HG03439 (cell line): ENCODE measurements around the gene DOCK10.
"Not testable (repeated sequence)": the region's sequence is repeated elsewhere in the genome, so short reads cannot be mapped to it uniquely, and the experiment has no call there.

ENCODE experiments used
- ATAC-seq: cut with Tn5 transposase; IDR thresholded peaks from one replicate; pipeline ENCODE4 v1.9.1; 2021; ENCODE audit warnings: mild to moderate bottlenecking, moderate library complexity; ENCODE audit not compliant: unreplicated experiment

DOCK10 gene

DNA sequence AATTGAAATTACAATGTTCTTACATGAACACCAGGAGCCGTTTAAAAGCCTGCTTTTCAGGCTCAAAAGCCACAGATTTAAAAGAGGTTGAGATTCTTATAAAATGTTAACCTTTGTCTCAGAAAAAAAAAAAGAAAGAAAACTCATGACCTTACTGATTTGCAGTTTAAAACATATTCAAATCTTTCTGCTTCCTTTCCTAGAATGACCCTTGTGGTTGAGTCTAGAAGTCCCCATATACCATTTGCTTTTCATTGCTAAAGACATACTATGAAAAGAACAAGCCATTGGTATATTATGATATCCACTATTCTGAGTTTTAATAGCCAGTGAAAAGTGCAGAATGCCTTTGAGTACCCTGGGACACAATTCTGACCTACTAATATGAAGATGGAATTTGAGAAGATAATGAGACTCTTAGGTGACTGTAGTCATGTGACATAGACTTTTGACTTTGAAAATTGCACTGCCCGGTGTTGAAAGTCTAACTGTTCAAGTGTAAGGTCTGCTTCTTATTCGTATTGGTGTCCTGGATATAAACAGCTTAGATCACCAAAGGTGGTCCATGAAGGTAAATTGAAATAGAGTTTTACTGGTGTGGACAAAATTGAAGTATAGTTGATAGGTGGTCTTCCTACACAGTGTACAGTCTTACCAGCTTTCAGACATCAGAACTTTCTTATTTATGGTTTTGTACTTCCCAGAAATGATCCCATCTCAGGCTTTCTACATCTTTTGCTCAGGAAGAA lies 117.0 kb downstream of the DOCK10 start:
- ATAC-seq: peak; percentile 27

DNA sequence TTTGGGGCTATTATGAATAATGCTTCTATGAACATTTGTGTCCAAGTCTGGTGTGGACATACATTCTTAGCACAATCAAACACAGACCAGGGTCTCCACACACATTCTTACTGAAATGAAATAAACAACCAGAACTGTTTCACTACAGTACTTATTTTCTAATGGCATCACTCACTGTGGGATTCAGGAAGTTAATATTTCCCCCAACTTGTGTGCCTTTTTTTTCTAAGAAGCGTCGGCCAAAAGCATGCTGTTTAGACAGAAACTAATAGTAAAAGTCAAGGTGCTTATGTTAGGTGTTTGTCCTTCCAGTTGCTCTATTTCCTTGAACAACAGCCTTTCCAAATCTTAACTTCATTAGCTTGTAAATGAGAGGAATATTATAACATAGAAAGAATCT lies 117.6 kb downstream of the DOCK10 start:
- ATAC-seq: no peak

DNA sequence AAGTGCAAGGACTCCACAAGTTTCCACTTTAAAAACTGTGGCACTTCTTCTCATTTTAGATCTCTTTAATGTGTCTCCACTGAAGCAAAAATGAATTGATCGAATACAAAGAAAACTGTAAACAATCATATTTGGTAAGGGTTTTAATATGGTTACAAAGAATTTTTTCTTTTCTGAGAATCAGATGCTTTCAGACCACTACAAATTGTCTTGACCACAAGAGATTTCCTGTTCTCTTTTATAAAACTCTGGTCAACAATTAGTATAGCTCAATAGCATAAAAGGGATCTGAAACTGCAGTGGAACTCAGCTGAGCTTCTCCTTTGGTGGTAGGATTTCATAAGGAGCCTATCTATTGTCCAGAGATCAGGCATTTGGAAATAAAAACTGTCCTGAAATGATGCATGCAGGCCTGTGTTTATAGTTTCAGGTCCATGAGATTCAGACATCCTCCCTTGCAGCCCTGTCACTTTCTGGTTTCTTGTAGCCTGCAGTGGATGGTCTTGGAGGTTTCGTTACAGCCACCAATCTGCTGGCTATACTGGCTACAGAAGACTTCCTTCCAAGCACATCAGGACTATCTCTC lies 120.0 kb downstream of the DOCK10 start:
- peak; percentile 47 for ATAC-seq

DNA sequence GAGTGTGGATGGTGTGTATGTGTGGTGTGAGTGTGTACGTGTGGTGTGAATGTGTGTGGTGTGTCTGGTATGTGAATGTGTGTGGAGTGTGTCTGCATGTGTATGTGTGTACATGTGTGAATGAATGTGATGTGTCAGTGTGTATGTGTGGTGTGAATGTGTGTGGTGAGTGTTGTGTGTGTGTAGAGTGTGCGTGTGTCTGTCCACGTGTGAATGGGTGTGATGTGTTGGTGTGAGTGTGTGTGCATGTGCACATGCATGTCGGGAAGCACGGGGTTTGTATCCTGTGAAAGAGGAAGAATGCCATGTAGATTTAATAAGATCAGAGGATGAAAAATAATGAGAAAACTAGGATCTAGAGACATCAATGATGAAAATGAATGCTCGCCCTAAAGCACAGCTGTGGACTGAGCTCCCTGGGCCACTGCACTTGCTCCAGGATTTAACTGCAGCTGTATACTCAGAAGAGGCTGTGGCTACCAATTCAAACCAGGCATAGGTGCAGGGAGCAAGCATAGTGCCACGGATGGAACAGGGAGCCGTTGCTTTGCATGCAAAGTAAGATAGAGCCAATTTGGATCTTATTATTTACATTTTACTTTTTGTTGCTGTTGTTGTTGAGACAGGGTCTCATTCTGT lies 122.7 kb downstream of the DOCK10 start:
- ATAC-seq: no peak

DNA sequence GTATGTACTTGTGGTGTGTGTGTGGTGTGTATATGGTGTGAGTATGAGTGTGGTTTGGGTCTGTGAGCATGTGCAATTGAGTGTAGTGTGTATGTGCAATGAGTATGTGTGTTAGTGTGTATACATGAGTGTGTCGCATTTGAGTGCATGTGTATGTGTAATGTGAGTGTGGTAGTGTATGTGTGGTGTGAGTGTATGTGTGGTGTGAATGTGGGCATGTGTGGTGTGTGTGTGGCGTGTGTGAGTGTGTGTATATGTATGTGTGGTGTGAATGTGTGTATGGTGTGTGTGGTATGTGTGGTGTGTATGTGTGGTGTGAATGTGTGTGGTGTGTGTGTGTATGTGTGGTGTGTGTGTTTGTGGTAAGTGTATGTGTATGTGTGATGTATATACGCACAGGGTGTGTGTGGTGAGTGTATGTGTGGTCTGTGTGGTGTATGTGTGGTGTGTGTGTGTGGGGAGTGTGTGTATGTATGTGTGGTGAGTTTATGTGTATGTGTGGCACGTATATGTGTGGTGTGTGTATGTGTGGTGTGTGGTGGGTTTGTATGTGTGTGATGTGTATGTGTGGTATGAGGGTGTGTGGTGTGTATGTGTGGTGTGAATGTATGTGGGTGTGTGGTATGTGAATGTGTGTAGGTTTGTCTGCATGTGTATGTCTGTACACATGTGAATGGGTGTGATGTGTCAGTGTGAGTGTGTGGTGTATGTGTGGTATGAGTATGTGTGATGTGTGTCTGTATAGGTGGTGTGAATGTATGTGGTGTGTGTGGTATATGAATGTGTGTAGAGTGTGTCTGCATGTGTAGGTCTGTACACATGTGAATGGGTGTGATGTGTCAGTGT lies 123.4 kb downstream of the DOCK10 start:
- ATAC-seq: no peak

DNA sequence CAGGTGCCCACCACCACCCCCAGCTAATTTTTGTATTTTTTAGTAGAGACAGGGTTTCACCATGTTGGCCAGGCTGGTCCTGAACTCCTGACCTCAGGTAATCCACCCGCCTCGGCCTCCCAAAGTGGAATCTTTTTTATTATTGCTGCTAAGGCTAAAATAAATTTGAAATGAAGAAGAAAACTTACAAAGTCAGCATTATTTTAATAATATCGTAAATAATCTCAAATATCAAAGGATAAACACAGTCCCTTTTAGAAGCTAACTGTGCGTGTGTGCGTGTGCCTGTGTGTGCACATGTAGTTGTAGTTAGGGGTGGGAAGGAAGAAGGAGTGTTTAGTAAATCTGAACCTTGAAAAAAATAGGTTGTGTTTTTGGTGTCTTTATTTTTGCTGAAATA lies 125.0 kb downstream of the DOCK10 start:
- ATAC-seq: not testable (repeated sequence)

DNA sequence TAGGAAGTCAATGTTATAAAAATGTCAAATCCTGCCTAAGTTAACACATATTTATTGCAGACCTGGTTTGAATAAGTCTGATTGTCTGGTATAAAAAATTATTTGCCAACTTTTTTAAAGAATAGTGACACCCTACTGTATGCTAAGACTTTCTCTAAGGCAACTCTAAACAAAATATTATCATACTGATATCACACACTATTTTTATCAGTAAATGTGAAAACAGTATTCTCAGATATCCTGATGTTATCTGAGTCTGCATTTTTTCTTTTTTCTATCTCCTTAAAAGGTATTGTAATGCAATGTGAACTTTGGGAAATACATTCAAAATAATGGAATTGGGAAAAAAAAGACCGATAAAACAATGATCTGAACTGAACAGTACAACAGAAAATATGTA lies 127.1 kb downstream of the DOCK10 start:
- ATAC-seq: no peak

DNA sequence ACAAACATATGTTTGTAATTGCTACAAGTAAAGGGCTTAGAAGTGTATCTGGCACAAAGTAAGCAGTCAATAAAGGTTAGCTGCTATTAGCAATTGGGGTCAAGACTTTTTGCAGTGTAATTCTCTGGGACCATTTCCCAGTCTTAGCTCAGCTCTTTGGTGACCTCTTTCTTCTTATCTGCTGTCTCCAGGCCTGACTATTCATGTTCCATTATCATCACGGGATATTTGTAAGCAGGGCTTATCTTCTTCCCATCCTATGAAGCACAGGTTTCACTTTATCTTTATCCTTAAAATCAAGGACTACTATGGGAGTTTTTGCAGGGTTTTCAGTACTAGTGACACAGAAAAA lies 131.7 kb downstream of the DOCK10 start:
- no peak for ATAC-seq

DNA sequence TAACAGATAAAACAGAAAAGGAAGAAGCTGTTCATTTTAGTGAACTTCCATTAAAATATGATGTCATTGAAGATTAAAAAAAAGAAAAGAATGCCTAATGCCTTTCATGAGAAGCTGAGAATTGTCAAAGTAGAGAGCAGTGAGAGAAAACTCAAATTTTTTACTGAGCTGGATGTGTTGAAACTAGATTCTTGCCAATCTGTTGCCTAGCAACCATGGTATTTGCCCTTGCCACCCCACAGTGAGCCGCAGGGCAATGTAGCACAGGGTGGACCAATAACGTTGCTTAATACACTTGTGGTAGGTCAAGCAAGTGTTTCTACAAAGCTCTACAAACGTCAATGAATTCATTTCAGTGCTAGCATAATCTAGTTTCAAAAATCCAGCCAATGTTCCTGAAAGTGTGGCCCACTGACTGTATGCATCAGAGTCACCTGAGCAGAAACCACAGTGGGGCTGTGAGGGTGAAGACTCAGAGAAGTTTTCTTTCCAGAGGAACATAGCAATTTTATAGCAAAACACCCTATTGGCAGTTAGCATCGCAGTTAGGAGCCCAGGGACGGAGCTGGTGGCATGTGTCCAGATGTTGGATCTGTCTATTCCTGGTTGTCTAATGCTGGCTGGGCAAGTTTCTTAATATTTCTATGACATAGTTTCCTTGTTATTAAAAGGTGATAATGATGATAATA lies 132.2 kb downstream of the DOCK10 start:
- ATAC-seq: peak; percentile 56

DNA sequence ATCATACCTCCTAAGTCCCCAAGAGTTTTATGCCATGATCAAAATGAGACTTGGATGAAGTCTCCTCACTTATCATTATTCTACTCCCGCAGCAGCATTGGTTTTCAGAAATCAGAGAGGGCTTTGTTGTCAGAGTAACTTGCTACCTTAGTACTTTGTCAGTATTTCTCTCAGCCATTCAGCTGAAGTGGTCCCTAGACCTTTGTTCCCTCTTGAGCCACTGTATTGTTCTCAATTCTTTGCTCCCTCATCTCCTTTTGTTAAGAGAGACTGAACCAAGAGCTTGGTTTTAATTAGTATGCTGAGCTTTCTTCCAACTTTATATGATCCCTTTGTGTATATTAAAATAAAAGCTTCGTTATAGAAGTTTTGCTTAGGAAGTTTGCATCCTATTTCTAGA lies 133.4 kb downstream of the DOCK10 start:
- no peak for ATAC-seq

DNA sequence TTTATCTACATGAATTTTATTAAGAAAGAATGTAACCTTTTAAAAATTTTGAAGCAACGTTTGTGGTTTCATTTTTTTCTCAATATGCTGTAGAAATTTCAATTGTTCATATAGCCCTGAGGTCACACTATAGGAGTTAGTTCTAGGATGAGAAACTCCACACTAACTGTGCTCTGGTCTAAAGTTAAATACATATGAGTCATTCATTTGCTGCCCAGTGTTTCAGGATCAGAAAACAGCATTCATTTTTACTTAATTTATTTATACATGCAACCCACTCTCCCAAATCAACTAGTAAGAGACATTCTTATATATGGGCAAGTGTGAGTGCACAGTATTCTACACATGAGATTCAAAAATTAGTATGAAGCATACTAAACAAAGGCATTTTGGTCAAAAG lies 137.9 kb downstream of the DOCK10 start:
- peak; percentile 64 for ATAC-seq

DNA sequence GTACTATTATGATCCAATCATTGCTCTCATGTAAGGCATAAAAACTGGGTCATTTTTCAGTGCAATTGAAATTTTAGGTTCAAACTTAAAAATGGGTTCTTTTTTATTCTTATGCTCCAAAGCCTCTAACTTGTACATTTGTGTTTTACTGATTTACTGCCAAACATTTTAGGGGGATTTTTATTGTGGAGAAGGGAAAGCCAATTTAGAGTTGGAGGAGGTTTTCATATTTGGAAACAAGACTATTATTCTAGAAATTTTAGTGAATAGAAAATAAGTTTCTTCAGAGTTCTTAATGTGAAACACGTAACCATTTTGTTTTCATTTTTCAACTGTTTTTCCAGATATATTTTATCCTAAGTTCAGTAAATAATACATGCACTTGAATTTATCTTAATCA lies 138.6 kb downstream of the DOCK10 start:
- no peak for ATAC-seq

DNA sequence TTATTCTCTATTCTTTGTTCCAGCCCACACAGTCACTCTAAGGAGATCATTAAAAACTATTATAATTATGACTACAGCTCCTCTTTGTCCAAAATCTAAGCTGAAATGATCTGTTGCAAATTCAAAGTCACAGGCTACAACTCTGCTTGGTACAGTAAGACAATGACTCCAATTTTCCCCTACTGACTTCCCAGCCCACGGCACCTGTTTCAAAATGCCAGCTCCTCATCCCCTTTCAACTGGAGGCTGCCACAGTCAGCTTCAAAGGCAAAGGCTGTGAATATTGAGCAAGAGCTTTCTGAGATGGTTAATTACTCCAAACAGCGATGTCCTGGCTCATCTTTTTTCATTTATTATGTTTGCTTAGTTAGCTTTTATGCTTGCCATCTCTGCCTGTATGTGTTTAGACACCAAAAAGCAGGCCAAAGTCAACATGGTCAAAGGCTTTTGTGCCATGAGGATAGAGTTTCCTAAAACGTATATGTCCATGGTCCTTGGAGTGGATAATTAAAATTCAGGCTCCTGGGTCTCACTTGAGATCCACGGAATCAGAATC lies 141.1 kb downstream of the DOCK10 start:
- ATAC-seq: no peak

DNA sequence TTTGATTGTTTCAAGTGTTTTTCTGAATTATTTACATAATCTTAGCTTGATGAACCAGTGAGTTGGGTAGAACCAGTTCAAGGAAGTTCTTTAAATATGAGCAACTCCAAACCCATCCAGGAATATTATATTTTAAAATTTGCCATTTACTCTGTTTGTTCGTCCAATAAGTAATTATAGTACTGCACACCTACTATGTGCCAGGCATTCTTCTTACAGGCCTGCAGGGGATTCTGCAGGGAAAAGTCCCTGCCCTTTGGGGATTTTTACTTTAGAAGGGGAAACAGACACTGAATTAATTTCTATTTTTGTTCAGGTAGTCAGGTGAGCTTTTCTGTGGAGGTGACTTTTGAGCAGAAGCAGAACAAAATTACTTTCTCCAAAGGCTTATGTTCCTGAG lies 146.9 kb downstream of the DOCK10 start:
- no peak for ATAC-seq

DNA sequence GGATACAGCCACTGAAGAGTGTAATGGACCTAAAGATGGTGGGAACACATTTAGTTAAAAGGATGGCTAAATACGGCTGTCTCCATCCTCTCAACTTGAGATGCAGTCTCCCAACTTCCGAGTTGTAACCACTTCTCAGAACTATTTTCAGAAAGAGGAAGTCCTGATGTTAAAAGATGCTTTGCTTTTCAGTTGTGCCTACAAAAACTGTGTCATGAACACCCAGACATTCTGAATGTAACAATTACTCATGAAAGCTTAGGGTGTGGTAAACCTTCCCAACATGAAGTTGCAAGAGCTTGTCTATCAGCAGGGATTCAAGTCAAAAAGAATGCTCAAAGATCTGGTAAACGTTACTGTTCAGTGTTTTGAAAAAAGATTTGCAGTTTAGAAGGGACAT lies 147.9 kb downstream of the DOCK10 start:
- peak; percentile 74 for ATAC-seq

DNA sequence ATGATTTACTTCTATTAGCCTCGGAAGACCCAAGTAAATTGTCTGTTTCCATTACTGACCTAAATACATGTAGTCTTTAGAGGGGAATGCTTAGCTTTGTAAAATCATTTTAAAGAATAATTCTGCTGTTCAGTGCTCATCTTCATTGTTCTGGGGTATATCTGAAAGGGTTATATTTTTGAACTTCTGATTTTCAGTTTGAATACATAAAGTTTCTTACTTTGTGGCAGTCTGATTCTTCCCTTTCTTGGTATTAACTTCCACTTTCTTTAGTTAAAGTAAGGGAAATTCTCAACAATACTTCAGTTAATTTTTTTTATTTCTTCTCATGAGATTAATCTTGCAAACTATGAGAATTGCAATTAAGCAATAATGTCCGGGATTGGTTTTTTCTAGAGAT lies 148.4 kb downstream of the DOCK10 start:
- ATAC-seq: peak; percentile 47

DNA sequence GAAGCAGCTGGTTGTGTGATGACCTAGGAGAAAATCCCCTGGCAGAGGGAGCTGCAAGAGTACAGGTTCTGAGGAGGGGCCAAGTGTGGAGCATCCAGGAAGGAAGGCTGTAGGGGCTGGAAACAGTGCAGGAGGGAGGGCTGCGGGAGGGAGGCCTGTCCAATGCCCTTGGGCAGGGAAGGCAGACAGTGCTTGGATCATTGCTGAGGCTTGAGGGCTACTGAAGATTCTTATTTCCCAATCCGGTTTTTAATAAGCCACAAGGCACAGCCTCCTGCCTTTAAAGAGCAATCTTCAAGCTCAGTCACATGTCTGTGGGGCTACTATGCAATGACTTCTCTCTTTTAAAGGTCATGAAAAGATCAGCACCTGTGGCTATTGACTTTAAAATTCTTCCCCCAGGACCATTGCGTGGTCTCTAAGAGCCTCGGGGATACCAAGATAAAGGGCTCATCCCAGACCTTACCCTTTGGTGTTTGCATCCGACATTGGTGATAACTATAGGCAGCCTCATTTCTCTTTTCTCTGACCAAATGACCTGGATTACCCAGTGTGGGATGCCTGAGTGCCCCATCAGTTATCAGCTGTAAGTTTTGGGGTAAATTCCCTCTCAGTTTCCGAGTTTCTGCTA lies 149.6 kb downstream of the DOCK10 start:
- ATAC-seq: no peak

DNA sequence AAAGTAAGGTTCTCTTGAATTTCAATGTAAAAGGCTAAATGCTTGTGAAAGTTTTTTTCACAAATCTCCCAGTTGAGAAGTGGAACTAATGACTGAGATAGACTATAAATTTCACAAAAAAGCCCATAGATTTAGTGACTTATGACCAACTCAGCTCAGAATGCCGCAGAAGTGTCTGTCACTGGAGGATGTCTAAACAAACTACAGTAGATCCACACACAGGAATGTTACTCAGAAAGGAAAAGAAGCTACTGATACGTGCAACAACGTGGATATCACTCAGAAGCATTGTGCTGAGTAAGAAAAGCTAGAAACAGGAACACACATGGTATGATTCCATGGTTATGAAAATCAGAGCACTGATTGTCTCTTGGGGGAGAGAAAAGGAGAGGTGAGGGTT lies 151.9 kb downstream of the DOCK10 start:
- ATAC-seq: no peak

DNA sequence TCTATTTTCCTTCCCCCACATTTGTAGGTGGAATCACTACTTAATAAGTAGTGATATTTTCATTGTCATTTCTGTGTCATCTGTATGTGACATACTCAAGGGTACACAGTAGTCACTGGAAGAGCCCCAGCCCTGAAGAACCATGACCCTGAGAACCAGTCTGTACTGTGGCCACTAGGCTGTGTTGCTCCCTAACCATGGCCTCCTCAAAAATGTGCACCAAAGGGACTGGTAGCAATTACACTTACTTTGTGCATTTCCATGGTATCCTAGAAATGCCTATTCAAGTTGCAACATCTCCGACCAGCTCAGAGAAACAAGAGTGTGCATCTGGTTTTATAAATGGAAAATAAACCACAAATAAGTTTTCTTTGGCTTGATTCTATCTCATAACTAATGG lies 155.1 kb downstream of the DOCK10 start:
- no peak for ATAC-seq

DNA sequence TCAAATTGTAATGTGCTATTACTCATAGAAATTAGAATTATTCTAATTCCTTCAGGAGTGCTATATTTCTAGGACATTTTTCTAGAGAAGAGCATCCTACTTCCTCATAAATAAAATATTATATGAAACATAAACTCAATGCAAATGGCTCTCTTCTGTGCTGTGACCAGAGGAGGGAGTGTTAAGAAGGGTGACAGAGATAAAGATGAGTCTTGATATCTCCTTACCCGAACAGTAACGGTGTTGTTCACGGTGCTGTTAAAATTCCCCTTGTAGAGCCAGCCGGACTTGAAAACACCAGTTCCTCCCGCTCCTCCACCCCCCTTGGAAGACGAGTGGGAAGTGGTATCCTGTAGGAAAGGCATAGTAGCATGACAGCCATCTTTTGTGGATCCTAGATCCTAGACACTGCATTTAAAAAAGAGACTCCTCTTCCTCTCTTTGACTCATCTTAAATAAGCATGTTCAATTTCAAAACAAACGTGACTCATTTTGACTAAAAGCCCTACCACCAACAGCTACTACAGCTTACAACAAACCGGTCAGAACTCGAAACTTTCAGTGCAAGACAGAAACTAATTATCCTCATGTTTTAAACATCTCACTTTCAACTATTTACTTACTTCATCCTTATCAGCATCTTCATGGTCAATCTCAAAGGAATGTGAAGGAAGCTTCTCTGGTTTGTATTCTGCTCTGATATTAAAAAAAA lies 156.3 kb downstream of the DOCK10 start:
- peak; percentile 86 for ATAC-seq
